Thyroid gland (tissue), 4 donors: ENCODE data around the gene FBXL17. TPM values are rescaled to one million over a fixed set of nuclear protein-coding genes. Genes with fewer than 3 reads are reported as not detected.

Source experiments
- DNase-seq, 2 donors: peaks; one replicate each; pipeline ENCODE4 v3.0.0-alpha.2; 2019
- H3K27ac ChIP-seq, 3 donors: fragments of 200-600 bp; sonication (generic); 1 replicate in 2 of 3; 2 replicates in 1 of 3; pipeline ENCODE4 v1.5.1; 2016 to 2019; ENCODE audit warnings: mild to moderate bottlenecking in 1 of 3, moderate library complexity in 1 of 3
- H3K27me3 ChIP-seq: fragments of 200-600 bp; sonication (generic); one replicate; pipeline ENCODE4 v1.5.1; 2019
- H3K36me3 ChIP-seq, 2 donors: fragments of 200-600 bp; sonication (generic); one replicate each; pipeline ENCODE4 v1.5.1; 2016 to 2019
- H3K4me1 ChIP-seq, 2 donors: fragments of 200-600 bp; sonication (generic); one replicate each; pipeline ENCODE4 v1.5.1; 2017 to 2019
- H3K4me3 ChIP-seq, 3 donors: fragments of 200-600 bp; sonication (generic); replicated peaks in 1 of 3; 1 replicate in 2 of 3; 2 replicates in 1 of 3; pipeline ENCODE4 v1.5.1; 2016; ENCODE audit warnings: mild to moderate bottlenecking in 1 of 3
- H3K9me3 ChIP-seq: fragments of 200-600 bp; sonication (generic); one replicate; pipeline ENCODE4 v1.5.1; 2017
- POLR2A ChIP-seq, 2 donors: fragments of 450-650 bp; IDR thresholded peaks; one replicate each; pipeline ENCODE4 v1.6.1; 2017; ENCODE audit warnings: antibody characterized with exemption in 2 of 2, mild to moderate bottlenecking in 2 of 2, moderate library complexity in 1 of 2
- WGBS, 2 donors: methylation state at CpG; one replicate each; pipeline ENCODE4 v1.1.5; 2017; 5-methylcytosine and 5-hydroxymethylcytosine counted together
- intact Hi-C: fragments of 100-400 bp; cut with DNase I; formaldehyde crosslinking; loops from one replicate; pipeline ENCODE4 v1.15.1; 2023
- total RNA-seq, 4 donors: library from RNA; depleted of rRNA; stranded (reverse); fragments of >200 nt; gene quantifications; one replicate each; pipeline ENCODE4 v1.2.3, GENCODE V29; 2016
- TF ChIP-seq, protein P1 (sequence below), 6 experiments: fragments of 200-600 bp in 3 of 6; fragments of 450-650 bp in 3 of 6; sonication (generic) in 3 of 6; IDR thresholded peaks; one replicate each; pipeline ENCODE4 v1.5.1; 2016 to 2019; ENCODE audit warnings: antibody characterized with exemption in 6 of 6, mild to moderate bottlenecking in 2 of 6, inconsistent platforms in 1 of 6, moderate library complexity in 1 of 6

FBXL17 gene
- total RNA-seq, 4 donors from 2014 or later, result 37.6 to 77.7 (median 55.6) TPM

DNA sequence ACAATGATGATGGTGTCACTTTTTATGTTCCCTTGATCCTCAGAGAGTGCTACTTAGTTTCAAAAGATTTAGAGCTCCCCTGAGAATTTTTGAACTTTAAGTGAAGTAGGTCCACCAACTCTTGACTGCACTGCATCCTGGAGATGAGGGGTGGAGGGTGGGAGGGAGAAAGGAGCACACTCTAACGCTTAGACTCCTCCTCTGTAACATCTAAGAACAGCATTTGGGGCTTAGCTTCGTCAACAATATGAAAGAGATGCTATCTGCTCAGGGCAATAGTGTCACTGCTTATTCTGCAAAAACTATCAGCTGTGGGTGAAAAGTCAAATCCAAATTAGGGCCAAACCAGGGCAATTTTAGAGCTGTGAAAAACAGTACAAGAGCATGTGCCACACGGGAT is 468.4 kb downstream of the FBXL17 start:
- 82 to 89% methylated on average over 3 of the region's 3 CpGs for WGBS, 2 donors
- Histone ChIP-seq H3K9me3 (no peaks in the 10 kb centered on the region), H3K27ac (no peak overlapping the region), H3K4me3 (no peak overlapping the region), H3K27me3 (no peaks in the 10 kb centered on the region), H3K36me3 (no peaks in the 10 kb centered on the region), H3K4me1 (no peaks in the 10 kb centered on the region)
- TF ChIP-seq, protein P1, sequence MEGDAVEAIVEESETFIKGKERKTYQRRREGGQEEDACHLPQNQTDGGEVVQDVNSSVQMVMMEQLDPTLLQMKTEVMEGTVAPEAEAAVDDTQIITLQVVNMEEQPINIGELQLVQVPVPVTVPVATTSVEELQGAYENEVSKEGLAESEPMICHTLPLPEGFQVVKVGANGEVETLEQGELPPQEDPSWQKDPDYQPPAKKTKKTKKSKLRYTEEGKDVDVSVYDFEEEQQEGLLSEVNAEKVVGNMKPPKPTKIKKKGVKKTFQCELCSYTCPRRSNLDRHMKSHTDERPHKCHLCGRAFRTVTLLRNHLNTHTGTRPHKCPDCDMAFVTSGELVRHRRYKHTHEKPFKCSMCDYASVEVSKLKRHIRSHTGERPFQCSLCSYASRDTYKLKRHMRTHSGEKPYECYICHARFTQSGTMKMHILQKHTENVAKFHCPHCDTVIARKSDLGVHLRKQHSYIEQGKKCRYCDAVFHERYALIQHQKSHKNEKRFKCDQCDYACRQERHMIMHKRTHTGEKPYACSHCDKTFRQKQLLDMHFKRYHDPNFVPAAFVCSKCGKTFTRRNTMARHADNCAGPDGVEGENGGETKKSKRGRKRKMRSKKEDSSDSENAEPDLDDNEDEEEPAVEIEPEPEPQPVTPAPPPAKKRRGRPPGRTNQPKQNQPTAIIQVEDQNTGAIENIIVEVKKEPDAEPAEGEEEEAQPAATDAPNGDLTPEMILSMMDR (IDR thresholded peaks at IDR 0.05), result no peak
- no peak for TF ChIP-seq POLR2A (IDR thresholded peaks at IDR 0.05)
- DNase-seq, result no peak
- intact Hi-C loops, result no loop called here

DNA sequence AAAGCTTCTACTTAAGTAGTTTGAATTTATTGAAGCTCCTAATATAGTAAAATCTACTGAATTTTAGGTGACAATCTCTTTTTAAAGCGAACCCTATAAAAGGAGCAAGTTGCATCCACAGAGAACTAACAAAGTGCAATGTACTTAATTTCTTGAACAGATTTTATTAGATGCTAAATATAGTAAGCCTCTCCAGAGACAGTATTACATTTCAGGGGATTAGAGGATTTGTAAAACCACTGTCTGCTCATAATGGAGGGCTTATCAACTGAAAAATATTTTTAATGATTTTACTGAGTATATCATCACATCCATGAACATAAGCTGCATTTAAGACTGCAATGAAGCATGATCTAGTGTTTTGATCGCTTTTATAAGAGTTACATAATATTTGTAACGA is 481.2 kb downstream of the FBXL17 start:
- Histone ChIP-seq H3K4me3 (no peak overlapping the region), H3K36me3 (no peaks in the 10 kb centered on the region), H3K9me3 (no peaks in the 10 kb centered on the region), H3K27ac (no peak overlapping the region), H3K27me3 (no peaks in the 10 kb centered on the region), H3K4me1 (no peaks in the 10 kb centered on the region)
- no peak for DNase-seq
- intact Hi-C loops, result no loop called here
- WGBS, 2 donors, result 94 to 97% methylated on average over 3 of the region's 3 CpGs
- TF ChIP-seq POLR2A (IDR thresholded peaks at IDR 0.05), result no peak
- TF ChIP-seq, protein P1 (IDR thresholded peaks at IDR 0.05), result no peak

DNA sequence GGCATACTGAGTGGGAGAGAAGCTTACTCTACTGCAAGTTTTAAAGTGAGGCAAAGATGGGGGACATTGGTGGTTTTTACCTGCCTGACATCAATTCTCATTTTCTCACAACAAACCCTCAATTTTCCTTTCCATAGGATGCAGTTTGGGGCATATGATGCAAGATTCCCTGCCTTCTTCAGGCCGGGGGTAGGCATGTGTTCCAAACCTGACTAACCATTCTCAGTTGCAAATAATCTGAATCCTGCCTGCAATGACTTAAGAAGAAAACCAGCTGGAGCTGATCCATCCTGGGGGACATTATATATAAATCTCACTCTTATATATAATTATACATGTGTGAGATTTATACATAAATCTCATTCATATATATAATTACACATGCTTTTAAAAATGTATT is 487.5 kb downstream of the FBXL17 start:
- H3K4me3 ChIP-seq, result no peak overlapping the region
- H3K9me3 ChIP-seq, result no peaks in the 10 kb centered on the region
- no peak for DNase-seq
- H3K27me3 ChIP-seq, result no peaks in the 10 kb centered on the region
- WGBS, 2 donors, result 73% methylated on average over 1 of the region's 1 CpG
- H3K27ac ChIP-seq, result no peak overlapping the region
- TF ChIP-seq, protein P1 (IDR thresholded peaks at IDR 0.05), result no peak
- TF ChIP-seq POLR2A (IDR thresholded peaks at IDR 0.05), result no peak
- no peaks in the 10 kb centered on the region for H3K36me3 ChIP-seq
- H3K4me1 ChIP-seq, result peaks cover 0 to 3% of the 10 kb centered on the region in 2 donors
- intact Hi-C loops, result no loop called here

DNA sequence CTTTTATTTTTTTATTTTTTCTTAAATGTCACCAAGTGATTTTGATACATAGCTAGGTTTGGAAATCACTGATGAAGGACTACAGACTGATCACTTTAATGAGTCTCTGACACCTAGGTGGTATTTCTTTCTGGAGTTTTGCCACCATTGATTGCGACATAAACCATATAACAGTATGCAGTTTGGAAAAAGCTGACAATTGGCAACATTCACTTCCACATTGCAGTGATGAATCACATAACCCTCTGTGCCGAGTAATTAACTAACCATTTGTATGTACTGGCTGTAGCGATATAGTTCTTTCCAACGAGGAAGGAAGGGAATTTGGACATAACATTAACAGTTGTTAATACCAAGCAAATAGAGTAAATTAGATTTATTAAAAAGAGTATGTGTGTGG is 488.3 kb downstream of the FBXL17 start:
- WGBS, 2 donors, result 69 to 74% methylated on average over 4 of the region's 4 CpGs
- intact Hi-C loops, result no loop called here
- Histone ChIP-seq H3K9me3 (no peaks in the 10 kb centered on the region), H3K27ac (no peak overlapping the region), H3K4me1 (peaks cover 0 to 3% of the 10 kb centered on the region in 2 donors), H3K27me3 (no peaks in the 10 kb centered on the region), H3K36me3 (no peaks in the 10 kb centered on the region), H3K4me3 (no peak overlapping the region)
- TF ChIP-seq POLR2A (IDR thresholded peaks at IDR 0.05), result no peak
- TF ChIP-seq, protein P1 (IDR thresholded peaks at IDR 0.05), result no peak
- no peak for DNase-seq

DNA sequence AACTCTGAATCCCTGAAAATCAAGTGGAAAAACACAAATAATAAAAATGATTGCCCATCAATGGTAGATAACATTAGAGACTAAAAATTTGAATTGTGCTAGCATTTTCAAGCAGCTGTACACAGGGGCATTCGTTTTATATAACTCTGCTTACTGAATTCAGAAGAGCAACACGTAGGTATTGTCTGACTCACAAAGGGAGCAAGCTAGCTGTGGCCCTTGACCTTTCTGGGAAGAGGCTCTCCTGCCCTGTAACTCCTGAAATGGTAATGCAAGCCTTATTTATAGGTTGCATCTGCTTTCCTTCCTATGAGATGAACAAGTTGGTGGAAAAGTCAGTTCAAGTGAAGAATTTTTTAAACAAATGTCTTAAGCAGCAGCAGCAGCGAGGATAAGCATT is 492.5 kb downstream of the FBXL17 start:
- H3K36me3 ChIP-seq, result no peaks in the 10 kb centered on the region
- DNase-seq, result no peak
- H3K27me3 ChIP-seq, result no peaks in the 10 kb centered on the region
- intact Hi-C loops, result no loop called here
- no peak overlapping the region for H3K27ac ChIP-seq
- 86 to 90% methylated on average over 3 of the region's 3 CpGs for WGBS, 2 donors
- TF ChIP-seq, protein P1 (IDR thresholded peaks at IDR 0.05), result no peak
- TF ChIP-seq POLR2A (IDR thresholded peaks at IDR 0.05), result no peak
- H3K9me3 ChIP-seq, result no peaks in the 10 kb centered on the region
- H3K4me1 ChIP-seq, result peaks cover 0 to 3% of the 10 kb centered on the region in 2 donors
- no peak overlapping the region for H3K4me3 ChIP-seq
